Keratinocyte (primary cell): ENCODE measurements around the gene SLC25A23. TPM values are rescaled to one million over a fixed set of nuclear protein-coding genes. Genes with fewer than 3 reads are reported as not detected.
A peak's percentile ranks its signal among the peaks of the same experiment; 100 is the strongest.

Experiments
- DNase-seq: peaks from one replicate; pipeline ENCODE4 v3.0.0-alpha.2; 2011; ENCODE audit warnings: low read depth, missing footprints, low spot score
- FAIRE-seq: peaks from 2 replicates; lab custom pipeline; 2011; peaks lifted over from hg19 to GRCh38; lab: Jason Lieb, UNC
- H2AFZ ChIP-seq: 2 replicates; pipeline ENCODE4 v1.6.0; 2012; ENCODE audit warnings: low read length, control low read depth, inconsistent platforms; ENCODE audit not compliant: control insufficient read depth
- H3K27ac ChIP-seq: 2 replicates; pipeline ENCODE4 v1.5.1; 2011; ENCODE audit warnings: low read length; ENCODE audit not compliant: control insufficient read depth, insufficient read depth
- H3K27me3 ChIP-seq: 3 replicates; pipeline ENCODE4 v1.6.0; 2011; ENCODE audit warnings: low read length; ENCODE audit not compliant: control insufficient read depth, insufficient read depth; ENCODE audit errors: extremely low read depth
- H3K36me3 ChIP-seq, 2 experiments: 2 replicates in 1 of 2; 3 replicates in 1 of 2; pipeline ENCODE4 v1.5.1; 2011; ENCODE audit warnings: low read length in 2 of 2, mild to moderate bottlenecking in 1 of 2; ENCODE audit not compliant: control insufficient read depth in 2 of 2, insufficient read depth in 2 of 2; ENCODE audit errors: extremely low read depth in 1 of 2
- H3K4me1 ChIP-seq: 3 replicates; pipeline ENCODE4 v1.5.1; 2011; ENCODE audit warnings: low read length; ENCODE audit not compliant: control insufficient read depth, insufficient read depth; ENCODE audit errors: extremely low read depth
- H3K4me2 ChIP-seq: 3 replicates; pipeline ENCODE4 v1.6.0; 2011; ENCODE audit warnings: low read depth, low read length; ENCODE audit not compliant: control insufficient read depth, insufficient read depth; ENCODE audit errors: extremely low read depth
- H3K4me3 ChIP-seq, 3 experiments: fragments of 200-600 bp in 1 of 3; sonication (generic) in 1 of 3; 2 replicates in 2 of 3; 3 replicates in 1 of 3; pipeline ENCODE4 v1.5.1; 2011 to 2016; ENCODE audit warnings: low read length in 3 of 3, mild to moderate bottlenecking in 3 of 3, control low read depth in 2 of 3, inconsistent platforms in 1 of 3, low read depth in 1 of 3, mixed read lengths in 1 of 3, mixed run types in 1 of 3, moderate library complexity in 1 of 3; ENCODE audit not compliant: control insufficient read depth in 2 of 3, insufficient read depth in 2 of 3; ENCODE audit errors: extremely low read depth in 1 of 3
- H3K79me2 ChIP-seq: 2 replicates; pipeline ENCODE4 v1.6.0; 2012; ENCODE audit warnings: low read length; ENCODE audit not compliant: control insufficient read depth, insufficient read depth
- H3K9ac ChIP-seq: 3 replicates; pipeline ENCODE4 v1.6.0; 2011; ENCODE audit warnings: low read length; ENCODE audit not compliant: control insufficient read depth, insufficient read depth; ENCODE audit errors: extremely low read depth
- H3K9me1 ChIP-seq: 3 replicates; pipeline ENCODE4 v1.6.0; 2011; ENCODE audit warnings: low read length; ENCODE audit not compliant: control insufficient read depth, insufficient read depth; ENCODE audit errors: extremely low read depth
- H3K9me3 ChIP-seq: 2 replicates; pipeline ENCODE4 v1.5.1; 2012; ENCODE audit warnings: low read depth, low read length; ENCODE audit not compliant: control insufficient read depth
- H4K20me1 ChIP-seq: 3 replicates; pipeline ENCODE4 v1.6.0; 2011; ENCODE audit warnings: low read length; ENCODE audit not compliant: control insufficient read depth, insufficient read depth; ENCODE audit errors: extremely low read depth
- EZH2 ChIP-seq: IDR thresholded peaks from one replicate; pipeline ENCODE4 v1.6.1; 2012; ENCODE audit warnings: inconsistent platforms, mild to moderate bottlenecking, low read length, moderate library complexity
- dilution Hi-C: fragments of 300-500 bp; cut with MboI; formaldehyde crosslinking; loops from one replicate; pipeline ENCODE4 v1.7.0; 2020; ENCODE audit warnings: low sequenced_read_pairs; ENCODE audit not compliant: extremely low pct_ligation_motif_present
- polyA plus RNA-seq, 5 experiments: library from polyadenylated mRNA; depleted of rRNA in 3 of 5; stranded (reverse) in 3 of 5; stranded (forward) in 1 of 5; unstranded in 1 of 5; fragments of >200 nt; gene quantifications; 1 replicate in 1 of 5; 2 replicates in 3 of 5; 3 replicates in 1 of 5; pipeline versions ENCODE4 v1.2.1 to v1.2.3, GENCODE V29; 2011 to 2012; ENCODE audit warnings: missing spikeins in 2 of 5, low read depth in 1 of 5, low replicate concordance in 1 of 5
- TF ChIP-seq, protein P1 (sequence below), 3 experiments: IDR thresholded peaks in 1 of 3; conservative IDR thresholded peaks in 1 of 3; optimal IDR thresholded peaks in 1 of 3; 2 replicates in 2 of 3; 3 replicates in 1 of 3; pipeline versions ENCODE3 to v1.5.1; 2011; ENCODE audit warnings: low read length in 3 of 3, mild to moderate bottlenecking in 3 of 3, moderate library complexity in 2 of 3, control low read depth in 1 of 3, inconsistent platforms in 1 of 3; ENCODE audit not compliant: insufficient read depth in 2 of 3; ENCODE audit errors: extremely low read depth in 1 of 3

Gene SLC25A23
- polyA plus RNA-seq, 1 donor (not counting 4 experiments of a cell fraction or from before 2014, with no cell fraction given): 6.4 TPM

DNA sequence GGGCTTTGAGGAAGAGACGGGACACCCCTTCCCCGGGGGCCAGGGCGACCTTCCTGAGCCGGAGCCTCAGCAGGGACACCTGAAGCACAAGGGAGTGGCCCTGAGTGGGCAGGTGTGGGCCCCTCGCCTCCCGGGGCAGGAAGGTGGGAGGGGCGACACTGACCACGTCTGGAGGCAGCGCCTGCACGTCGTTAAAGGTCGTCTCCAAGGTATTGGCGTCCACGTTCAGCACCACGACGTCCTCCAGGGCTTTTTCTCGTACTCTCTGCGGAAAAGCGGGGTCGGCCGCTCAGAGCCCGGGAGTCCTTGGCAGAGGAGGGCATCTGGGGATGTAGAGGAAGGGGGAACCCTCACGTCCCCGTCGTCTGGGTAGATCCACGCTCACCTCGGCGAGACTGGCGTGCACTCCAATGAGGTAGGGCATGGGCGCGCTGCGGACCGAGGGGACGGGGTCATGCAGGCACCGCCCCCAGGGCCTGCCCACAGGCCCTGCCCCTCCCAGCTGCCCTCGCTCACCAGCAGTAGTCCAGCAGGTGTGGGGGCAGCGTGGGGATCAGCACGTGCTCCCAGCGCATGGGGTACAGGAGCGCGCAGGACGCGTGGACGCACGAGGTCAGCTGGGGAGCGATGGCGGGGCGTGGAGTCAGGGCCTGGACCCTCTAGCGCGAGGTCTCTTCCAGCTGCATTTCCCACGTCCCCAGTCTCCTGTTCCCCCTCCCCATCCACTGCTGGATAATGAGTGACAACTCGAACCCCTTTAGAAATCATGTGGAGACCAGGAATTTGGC is 15.9 kb upstream of the SLC25A23 start:
- Histone ChIP-seq H4K20me1 (no peaks in the 10 kb centered on the region), H3K9me1 (no peaks in the 10 kb centered on the region), H3K36me3 (no peaks in the 10 kb centered on the region), H3K4me1 (peaks cover 5% of the 10 kb centered on the region), H3K27ac (no peak overlapping the region), H3K4me2 (peak overlapping the region; percentile 75), H2AFZ (peak overlapping the region; percentile 37), H3K9ac (no peak overlapping the region), H3K4me3 (peak overlapping the region in 1 of 3 experiments; percentile 69), H3K9me3 (no peaks in the 10 kb centered on the region), H3K27me3 (peaks cover 12% of the 10 kb centered on the region), H3K79me2 (no peaks in the 10 kb centered on the region)
- dilution Hi-C loops: no loop called here
- DNase-seq (no peak), FAIRE-seq (no peak)
- peak; percentile 64 for TF ChIP-seq EZH2
- TF ChIP-seq, protein P1, sequence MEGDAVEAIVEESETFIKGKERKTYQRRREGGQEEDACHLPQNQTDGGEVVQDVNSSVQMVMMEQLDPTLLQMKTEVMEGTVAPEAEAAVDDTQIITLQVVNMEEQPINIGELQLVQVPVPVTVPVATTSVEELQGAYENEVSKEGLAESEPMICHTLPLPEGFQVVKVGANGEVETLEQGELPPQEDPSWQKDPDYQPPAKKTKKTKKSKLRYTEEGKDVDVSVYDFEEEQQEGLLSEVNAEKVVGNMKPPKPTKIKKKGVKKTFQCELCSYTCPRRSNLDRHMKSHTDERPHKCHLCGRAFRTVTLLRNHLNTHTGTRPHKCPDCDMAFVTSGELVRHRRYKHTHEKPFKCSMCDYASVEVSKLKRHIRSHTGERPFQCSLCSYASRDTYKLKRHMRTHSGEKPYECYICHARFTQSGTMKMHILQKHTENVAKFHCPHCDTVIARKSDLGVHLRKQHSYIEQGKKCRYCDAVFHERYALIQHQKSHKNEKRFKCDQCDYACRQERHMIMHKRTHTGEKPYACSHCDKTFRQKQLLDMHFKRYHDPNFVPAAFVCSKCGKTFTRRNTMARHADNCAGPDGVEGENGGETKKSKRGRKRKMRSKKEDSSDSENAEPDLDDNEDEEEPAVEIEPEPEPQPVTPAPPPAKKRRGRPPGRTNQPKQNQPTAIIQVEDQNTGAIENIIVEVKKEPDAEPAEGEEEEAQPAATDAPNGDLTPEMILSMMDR (optimal IDR thresholded peaks at IDR 0.05 in 1 of 3, IDR thresholded peaks at IDR 0.05 in 1 of 3, conservative IDR thresholded peaks at IDR 0.05 in 1 of 3; ENCODE audit: extremely low read depth in 1 of 3, insufficient read depth in 2 of 3, low read length in 3 of 3): no peak

DNA sequence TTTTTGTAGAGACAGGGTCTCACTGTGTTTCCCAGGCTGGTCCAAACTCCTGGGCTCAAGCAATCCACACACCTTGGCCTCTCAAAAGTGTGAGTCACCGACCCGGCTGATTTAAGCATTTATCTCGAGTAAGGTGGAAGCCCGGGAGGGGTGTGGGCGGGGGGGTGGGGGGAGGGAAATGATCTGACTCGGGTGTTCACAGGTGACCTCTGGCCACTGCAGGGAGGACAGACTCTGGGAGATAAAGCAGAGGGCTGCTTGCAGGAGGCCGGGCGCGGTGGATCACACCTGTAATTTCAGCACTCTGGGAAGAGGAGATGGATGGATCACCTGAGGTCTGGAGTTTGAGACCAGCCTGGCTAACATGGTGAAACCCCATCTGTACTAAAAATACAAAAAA is 14.1 kb upstream of the SLC25A23 start:
- no peak overlapping the region for H2AFZ ChIP-seq
- FAIRE-seq (no peak), DNase-seq (no peak)
- dilution Hi-C loops: no loop called here
- no peak overlapping the region for H3K4me3 ChIP-seq
- no peaks in the 10 kb centered on the region for H3K9me3 ChIP-seq
- H3K4me2 ChIP-seq: no peak overlapping the region
- no peaks in the 10 kb centered on the region for H3K36me3 ChIP-seq
- H3K9ac ChIP-seq: no peak overlapping the region
- H4K20me1 ChIP-seq: no peaks in the 10 kb centered on the region
- H3K9me1 ChIP-seq: no peaks in the 10 kb centered on the region
- peaks cover 12% of the 10 kb centered on the region for H3K27me3 ChIP-seq
- TF ChIP-seq, protein P1 (optimal IDR thresholded peaks at IDR 0.05 in 1 of 3, IDR thresholded peaks at IDR 0.05 in 1 of 3, conservative IDR thresholded peaks at IDR 0.05 in 1 of 3; ENCODE audit: extremely low read depth in 1 of 3, insufficient read depth in 2 of 3, low read length in 3 of 3): no peak
- TF ChIP-seq EZH2: no peak
- peaks cover 5% of the 10 kb centered on the region for H3K4me1 ChIP-seq
- H3K27ac ChIP-seq: no peak overlapping the region
- H3K79me2 ChIP-seq: no peaks in the 10 kb centered on the region
